Hepatocyte (in vitro differentiated cells): ENCODE measurements around the gene ADCY1. TPM values are rescaled to one million over a fixed set of nuclear protein-coding genes. Genes with fewer than 3 reads are reported as not detected.

ENCODE experiments used
- DNase-seq: peaks from one replicate; pipeline ENCODE4 v3.0.0-alpha.2; 2016; ENCODE audit warnings: low spot score
- H2AFZ ChIP-seq: fragments of 200-600 bp; sonication (generic); 2 replicates; pipeline ENCODE4 v1.6.0; 2016; ENCODE audit warnings: antibody characterized with exemption, mild to moderate bottlenecking
- H3K27ac ChIP-seq: fragments of 200-600 bp; sonication (generic); 2 replicates; pipeline ENCODE4 v1.5.1; 2016; ENCODE audit warnings: mild to moderate bottlenecking
- H3K27me3 ChIP-seq: fragments of 200-600 bp; sonication (generic); 2 replicates; pipeline ENCODE4 v1.6.1; 2016
- H3K36me3 ChIP-seq: fragments of 200-600 bp; sonication (generic); replicated peaks from 2 replicates; pipeline ENCODE4 v1.5.1; 2016; ENCODE audit warnings: low read depth; ENCODE audit not compliant: insufficient read depth
- H3K4me1 ChIP-seq: fragments of 200-600 bp; sonication (generic); 2 replicates; pipeline ENCODE4 v1.5.1; 2016; ENCODE audit warnings: mild to moderate bottlenecking, moderate library complexity; ENCODE audit not compliant: insufficient read depth
- H3K4me2 ChIP-seq: fragments of 200-600 bp; sonication (generic); 2 replicates; pipeline ENCODE4 v1.6.0; 2016
- H3K4me3 ChIP-seq: fragments of 200-600 bp; sonication (generic); 2 replicates; pipeline ENCODE4 v1.5.1; 2016; ENCODE audit warnings: mild to moderate bottlenecking
- H3K79me2 ChIP-seq: fragments of 200-600 bp; sonication (generic); 2 replicates; pipeline ENCODE4 v1.6.0; 2017; ENCODE audit warnings: mild to moderate bottlenecking
- H3K9me2 ChIP-seq: fragments of 200-600 bp; sonication (generic); replicated peaks from 2 replicates; pipeline ENCODE4 v1.6.0; 2017; ENCODE audit warnings: mild to moderate bottlenecking; ENCODE audit not compliant: insufficient read depth
- H3K9me3 ChIP-seq: fragments of 200-600 bp; sonication (generic); 2 replicates; pipeline ENCODE4 v1.5.1; 2016; ENCODE audit warnings: low read depth, mild to moderate bottlenecking
- H4K20me1 ChIP-seq: fragments of 200-600 bp; sonication (generic); 2 replicates; pipeline ENCODE4 v1.6.0; 2016; ENCODE audit warnings: mild to moderate bottlenecking; ENCODE audit not compliant: insufficient read depth, poor library complexity, severe bottlenecking
- EZH2 ChIP-seq: fragments of 200-600 bp; sonication (generic); IDR thresholded peaks from 2 replicates; pipeline ENCODE4 v1.6.1; 2016; ENCODE audit warnings: antibody characterized with exemption, mild to moderate bottlenecking, borderline replicate concordance
- EZH2phosphoT487 ChIP-seq: fragments of 200-600 bp; sonication (generic); IDR thresholded peaks from one replicate; pipeline ENCODE4 v1.6.1; 2018; ENCODE audit warnings: antibody characterized with exemption, mild to moderate bottlenecking, low read depth, moderate library complexity; ENCODE audit not compliant: unreplicated experiment, severe bottlenecking
- WGBS: methylation state at CpG from one replicate; pipeline ENCODE4 v1.1.6; 2016; ENCODE audit warnings: low lambda C conversion rate; ENCODE audit errors: missing lambda C conversion rate; 5-methylcytosine and 5-hydroxymethylcytosine counted together
- polyA plus RNA-seq: library from polyadenylated mRNA; unstranded; fragments of >200 nt; fragmentation: Nextera tagmentation; extraction: Ambion mirVana; gene quantifications from 2 replicates; pipeline ENCODE4 v1.2.1, GENCODE V29; 2016
- total RNA-seq: library from RNA; depleted of rRNA; stranded (reverse); fragments of >200 nt; gene quantifications from 2 replicates; pipeline ENCODE4 v1.2.3, GENCODE V29; 2014
- TF ChIP-seq, protein P1 (sequence below): fragments of 200-600 bp; sonication (generic); IDR thresholded peaks from 2 replicates; pipeline ENCODE4 v1.5.1; 2016; ENCODE audit warnings: antibody characterized with exemption, mild to moderate bottlenecking; ENCODE audit not compliant: poor library complexity

ADCY1 gene
- total and polyA plus RNA-seq, 2 experiments from 2014 or later: 1.3 to 2.9 TPM

DNA sequence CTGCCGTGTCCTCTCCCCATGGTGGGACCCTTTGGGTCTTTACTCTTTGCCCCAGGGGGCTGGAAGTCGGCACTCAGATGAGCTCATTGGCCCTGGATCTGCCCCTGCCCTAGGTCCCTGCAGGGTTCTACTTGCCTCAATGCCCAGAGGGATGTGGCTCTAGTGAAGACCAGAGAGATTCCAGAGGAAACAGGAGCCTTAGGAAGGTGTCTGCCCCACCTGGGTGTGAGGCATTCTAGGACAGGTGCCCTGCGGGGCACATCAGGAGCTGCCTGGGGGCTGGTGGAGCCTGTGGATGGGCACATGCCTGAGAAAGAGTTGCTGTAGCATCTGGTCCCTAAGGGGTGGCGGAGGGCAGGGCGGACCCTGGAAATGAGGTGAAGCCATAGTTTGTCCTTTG is 128.6 kb downstream of the ADCY1 start:
- Histone ChIP-seq H3K9me3 (no peaks in the 10 kb centered on the region), H2AFZ (no peak overlapping the region), H3K27ac (no peak overlapping the region), H3K4me2 (no peak overlapping the region), H3K27me3 (no peaks in the 10 kb centered on the region), H3K9me2 (no peaks in the 10 kb centered on the region), H3K4me1 (no peaks in the 10 kb centered on the region), H3K36me3 (no peaks in the 10 kb centered on the region), H3K79me2 (no peaks in the 10 kb centered on the region), H4K20me1 (no peaks in the 10 kb centered on the region), H3K4me3 (no peak overlapping the region)
- no peak for DNase-seq
- TF ChIP-seq EZH2: no peak
- no peak for TF ChIP-seq EZH2phosphoT487
- TF ChIP-seq, protein P1, sequence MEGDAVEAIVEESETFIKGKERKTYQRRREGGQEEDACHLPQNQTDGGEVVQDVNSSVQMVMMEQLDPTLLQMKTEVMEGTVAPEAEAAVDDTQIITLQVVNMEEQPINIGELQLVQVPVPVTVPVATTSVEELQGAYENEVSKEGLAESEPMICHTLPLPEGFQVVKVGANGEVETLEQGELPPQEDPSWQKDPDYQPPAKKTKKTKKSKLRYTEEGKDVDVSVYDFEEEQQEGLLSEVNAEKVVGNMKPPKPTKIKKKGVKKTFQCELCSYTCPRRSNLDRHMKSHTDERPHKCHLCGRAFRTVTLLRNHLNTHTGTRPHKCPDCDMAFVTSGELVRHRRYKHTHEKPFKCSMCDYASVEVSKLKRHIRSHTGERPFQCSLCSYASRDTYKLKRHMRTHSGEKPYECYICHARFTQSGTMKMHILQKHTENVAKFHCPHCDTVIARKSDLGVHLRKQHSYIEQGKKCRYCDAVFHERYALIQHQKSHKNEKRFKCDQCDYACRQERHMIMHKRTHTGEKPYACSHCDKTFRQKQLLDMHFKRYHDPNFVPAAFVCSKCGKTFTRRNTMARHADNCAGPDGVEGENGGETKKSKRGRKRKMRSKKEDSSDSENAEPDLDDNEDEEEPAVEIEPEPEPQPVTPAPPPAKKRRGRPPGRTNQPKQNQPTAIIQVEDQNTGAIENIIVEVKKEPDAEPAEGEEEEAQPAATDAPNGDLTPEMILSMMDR: no peak
- 88% methylated on average over 5 of the region's 5 CpGs for WGBS

DNA sequence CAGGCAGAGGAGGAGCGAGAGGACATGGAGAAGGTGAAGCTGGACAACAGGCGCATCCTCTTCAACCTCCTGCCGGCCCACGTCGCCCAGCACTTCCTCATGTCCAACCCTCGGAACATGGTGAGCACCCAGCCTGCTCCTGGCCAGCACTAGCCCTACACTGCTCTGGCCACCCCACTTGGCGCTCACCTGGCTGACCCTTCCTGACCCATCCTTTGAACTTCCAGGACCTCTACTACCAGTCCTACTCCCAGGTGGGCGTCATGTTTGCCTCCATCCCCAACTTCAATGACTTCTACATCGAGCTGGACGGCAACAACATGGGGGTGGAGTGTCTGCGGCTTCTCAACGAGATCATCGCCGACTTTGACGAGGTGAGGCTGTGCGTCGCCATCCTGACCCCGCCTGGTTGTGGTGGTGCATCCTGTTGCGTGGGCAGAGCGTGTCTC is 129.2 kb downstream of the ADCY1 start:
- Histone ChIP-seq H3K4me2 (no peak overlapping the region), H3K27ac (no peak overlapping the region), H3K4me1 (no peaks in the 10 kb centered on the region), H3K27me3 (no peaks in the 10 kb centered on the region), H4K20me1 (no peaks in the 10 kb centered on the region), H2AFZ (no peak overlapping the region), H3K4me3 (no peak overlapping the region), H3K9me3 (no peaks in the 10 kb centered on the region), H3K79me2 (no peaks in the 10 kb centered on the region), H3K9me2 (no peaks in the 10 kb centered on the region), H3K36me3 (no peaks in the 10 kb centered on the region)
- DNase-seq: no peak
- 92% methylated on average over 19 of the region's 20 CpGs for WGBS
- no peak for TF ChIP-seq EZH2phosphoT487
- TF ChIP-seq, protein P1: no peak
- no peak for TF ChIP-seq EZH2

DNA sequence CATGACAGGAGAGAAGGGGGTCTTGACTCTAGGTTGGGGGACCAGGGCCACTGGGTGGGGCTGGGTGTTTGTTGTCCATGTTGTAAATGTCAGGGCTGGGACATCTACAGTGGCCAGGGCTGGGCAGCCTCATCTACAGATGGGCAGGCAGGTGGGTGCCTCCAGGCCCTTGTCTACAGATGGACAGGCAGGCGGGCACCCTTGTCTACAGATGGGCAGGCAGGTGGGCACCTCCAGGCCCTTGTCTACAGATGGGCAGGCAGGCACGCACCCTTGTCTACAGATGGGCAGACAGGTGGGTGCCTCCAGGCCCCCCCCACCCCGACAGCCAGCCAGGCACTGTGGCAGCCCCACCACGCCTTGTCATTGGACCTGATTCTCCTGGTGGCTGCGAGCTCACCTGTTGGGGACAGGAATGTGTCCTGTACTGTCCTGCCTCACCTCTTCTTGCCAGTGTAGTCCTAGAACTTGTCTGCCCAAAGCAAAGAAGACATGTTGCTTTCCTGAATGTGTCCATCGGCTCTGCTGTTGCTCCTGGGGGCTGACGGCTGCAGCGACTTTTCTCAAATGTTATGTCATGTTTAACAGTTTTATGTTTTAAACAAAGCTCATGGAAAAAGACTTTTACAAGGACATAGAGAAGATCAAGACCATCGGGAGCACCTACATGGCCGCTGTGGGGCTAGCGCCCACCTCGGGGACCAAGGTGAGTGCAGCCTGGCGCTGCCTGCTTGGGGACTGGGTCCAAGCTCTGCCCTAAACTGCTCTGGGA is 129.9 kb downstream of the ADCY1 start:
- no peaks in the 10 kb centered on the region for H3K36me3 ChIP-seq
- no peak for DNase-seq
- no peak overlapping the region for H2AFZ ChIP-seq
- H3K4me3 ChIP-seq: no peak overlapping the region
- no peaks in the 10 kb centered on the region for H4K20me1 ChIP-seq
- H3K9me2 ChIP-seq: no peaks in the 10 kb centered on the region
- H3K27me3 ChIP-seq: no peaks in the 10 kb centered on the region
- H3K27ac ChIP-seq: no peak overlapping the region
- no peaks in the 10 kb centered on the region for H3K79me2 ChIP-seq
- H3K9me3 ChIP-seq: no peaks in the 10 kb centered on the region
- WGBS: 96% methylated on average over 12 of the region's 13 CpGs
- no peak overlapping the region for H3K4me2 ChIP-seq
- TF ChIP-seq EZH2: no peak
- TF ChIP-seq, protein P1: no peak
- TF ChIP-seq EZH2phosphoT487: no peak
- no peaks in the 10 kb centered on the region for H3K4me1 ChIP-seq
